ENCODE measurements around the gene GPC6.

- no peak for TF ChIP-seq CTCF (conservative IDR thresholded peaks at IDR 0.05; ENCODE audit: low read length)
- TF ChIP-seq EZH2phosphoT487 (IDR thresholded peaks at IDR 0.05; ENCODE audit: borderline replicate concordance, low read depth, low read length), result no peak
Measured at GRCh38 chr13:93843082-93843481, 616.5 kb downstream of the GPC6 start.

All from OCI-LY7 (cell line).